OCI-LY1 (cell line): ENCODE data around the gene RNF214.

Experiments used
- H2AFZ ChIP-seq: fragments of 200-600 bp; sonication (generic), shearing (Covaris generic); 2 replicates; pipeline ENCODE4 v1.6.0; 2014; ENCODE audit warnings: antibody characterized with exemption, mild to moderate bottlenecking, low read length
- H3F3A ChIP-seq: fragments of 200-600 bp; sonication (generic), shearing (Covaris generic); 2 replicates; pipeline ENCODE4 v1.6.0; 2014; ENCODE audit warnings: mild to moderate bottlenecking, antibody characterized with exemption, low read length, moderate library complexity; ENCODE audit not compliant: insufficient read depth
- H3K27ac ChIP-seq: fragments of 200-600 bp; sonication (generic); 2 replicates; pipeline ENCODE4 v1.5.1; 2014; ENCODE audit warnings: low read length, mixed run types, mild to moderate bottlenecking, low read depth; ENCODE audit not compliant: poor library complexity, severe bottlenecking
- H3K27me3 ChIP-seq: fragments of 200-600 bp; sonication (generic); 2 replicates; pipeline ENCODE4 v1.6.0; 2014; ENCODE audit warnings: antibody characterized with exemption, mild to moderate bottlenecking, low read length, moderate library complexity; ENCODE audit not compliant: insufficient read depth
- H3K36me3 ChIP-seq: fragments of 200-600 bp; sonication (generic); 2 replicates; pipeline ENCODE4 v1.6.1; 2014; ENCODE audit warnings: mild to moderate bottlenecking, antibody characterized with exemption, low read length, moderate library complexity, mixed read lengths; ENCODE audit not compliant: insufficient read depth
- H3K4me1 ChIP-seq: fragments of 200-600 bp; sonication (generic); 2 replicates; pipeline ENCODE4 v1.5.1; 2014; ENCODE audit warnings: mild to moderate bottlenecking, low read length, moderate library complexity; ENCODE audit not compliant: insufficient read depth, severe bottlenecking
- H3K4me2 ChIP-seq: fragments of 200-600 bp; sonication (generic), shearing (Covaris generic); 2 replicates; pipeline ENCODE4 v1.6.1; 2014; ENCODE audit warnings: low read length
- H3K4me3 ChIP-seq: fragments of 200-600 bp; sonication (generic); 2 replicates; pipeline ENCODE4 v1.5.1; 2014; ENCODE audit warnings: low read length, low read depth, mild to moderate bottlenecking, mixed read lengths; ENCODE audit not compliant: poor library complexity, severe bottlenecking
- H3K79me2 ChIP-seq: fragments of 200-600 bp; shearing (Covaris generic); 2 replicates; pipeline ENCODE4 v1.6.1; 2016; ENCODE audit warnings: mixed run types, low read length, mixed read lengths; ENCODE audit not compliant: insufficient read depth
- H3K9ac ChIP-seq: fragments of 200-600 bp; sonication (generic), shearing (Covaris generic); 2 replicates; pipeline ENCODE4 v1.6.1; 2014; ENCODE audit warnings: mild to moderate bottlenecking, low read length, mixed read lengths
- H3K9me2 ChIP-seq: fragments of 200-600 bp; sonication (generic), shearing (Covaris generic); 2 replicates; pipeline ENCODE4 v1.6.1; 2014; ENCODE audit warnings: low read depth, mild to moderate bottlenecking, low read length, mixed read lengths
- H3K9me3 ChIP-seq: fragments of 200-600 bp; shearing (Covaris generic); 2 replicates; pipeline ENCODE4 v1.6.1; 2014; ENCODE audit warnings: low read length, mixed read lengths
- H4K20me1 ChIP-seq: fragments of 200-600 bp; sonication (generic), shearing (Covaris generic); 2 replicates; pipeline ENCODE4 v1.6.0; 2016; ENCODE audit warnings: mild to moderate bottlenecking, low read length; ENCODE audit not compliant: insufficient read depth
- CTCF ChIP-seq: fragments of 200-600 bp; sonication (generic), shearing (Covaris generic); IDR thresholded peaks from 2 replicates; pipeline ENCODE4 v1.5.1; 2017; ENCODE audit warnings: mild to moderate bottlenecking, antibody characterized with exemption, low read length, moderate library complexity, mixed read lengths
- EZH2 ChIP-seq: fragments of 200-600 bp; sonication (generic), shearing (Covaris generic); IDR thresholded peaks from 2 replicates; pipeline ENCODE4 v1.8.0; 2017; ENCODE audit warnings: borderline replicate concordance, mixed run types, mild to moderate bottlenecking, antibody characterized with exemption, low read length, moderate library complexity, mixed read lengths

RNF214 gene

GRCh38 chr11:117231842-117232091, 704 bp upstream of the RNF214 start, which contains the start of gene PCSK7:
Gene PCSK7 (minus strand): TSS chr11:117232073. CDS start chr11:117229844, 2,229 bp downstream.
- Histone ChIP-seq H3K27ac (peak within 1 kb of the TSS; percentile 77), H3K79me2 (peaks cover 7% of the 10 kb centered on the region; the same call in 1 of the 2 replicates)

GRCh38 chr11:117232911-117233409, 489 bp downstream of the RNF214 start:
- H3K27ac ChIP-seq: peak overlapping the region; percentile 72
- H3K9me2 ChIP-seq: no peaks in the 10 kb centered on the region
- no peak overlapping the region for H2AFZ ChIP-seq
- H3K4me1 ChIP-seq: peaks cover 31% of the 10 kb centered on the region
- H3F3A ChIP-seq: no peaks in the 10 kb centered on the region
- TF ChIP-seq CTCF (no peak), EZH2 (no peak)
- no peaks in the 10 kb centered on the region for H3K9me3 ChIP-seq
- peak overlapping the region; percentile 98 for H3K4me2 ChIP-seq
- H3K36me3 ChIP-seq: peaks cover 16% of the 10 kb centered on the region
- H3K27me3 ChIP-seq: no peaks in the 10 kb centered on the region
- peak overlapping the region; percentile 94 for H3K4me3 ChIP-seq
- peak overlapping the region; percentile 94 for H3K9ac ChIP-seq
- peaks cover 7% of the 10 kb centered on the region; the same call in 1 of the 2 replicates for H3K79me2 ChIP-seq
- H4K20me1 ChIP-seq: no peaks in the 10 kb centered on the region

More at GRCh38 chr11:117231842-117232091, 704 bp upstream of the RNF214 start, which contains the start of gene PCSK7:
- no peaks in the 10 kb centered on the region for H3F3A ChIP-seq
- peak within 1 kb of the TSS; percentile 98 for H3K4me2 ChIP-seq
- H3K4me1 ChIP-seq: peaks cover 31% of the 10 kb centered on the region
- TF ChIP-seq EZH2: no peak
- no peak for TF ChIP-seq CTCF
- no peaks in the 10 kb centered on the region for H3K9me3 ChIP-seq
- H3K9me2 ChIP-seq: no peaks in the 10 kb centered on the region
- H3K4me3 ChIP-seq: peak within 1 kb of the TSS; percentile 94
- H3K9ac ChIP-seq: peak within 1 kb of the TSS; percentile 94
- H4K20me1 ChIP-seq: no peaks in the 10 kb centered on the region
- H3K27me3 ChIP-seq: no peaks in the 10 kb centered on the region
- peaks cover 25% of the 10 kb centered on the region for H3K36me3 ChIP-seq
- no peak within 1 kb of the TSS; the same call in 1 of the 2 replicates for H2AFZ ChIP-seq

- Histone ChIP-seq H4K20me1 (no peaks in the 10 kb centered on the region), H3K9me3 (no peaks in the 10 kb centered on the region), H3F3A (no peaks in the 10 kb centered on the region), H3K4me2 (no peak overlapping the region), H2AFZ (no peak overlapping the region), H3K79me2 (no peaks in the 10 kb centered on the region), H3K36me3 (peaks cover 4% of the 10 kb centered on the region; the same call in 1 of the 2 replicates), H3K4me1 (peaks cover 11% of the 10 kb centered on the region), H3K9ac (no peak overlapping the region), H3K4me3 (no peak overlapping the region), H3K27me3 (no peaks in the 10 kb centered on the region), H3K27ac (no peak overlapping the region), H3K9me2 (no peaks in the 10 kb centered on the region)
- TF ChIP-seq EZH2 (no peak), CTCF (no peak)
Measured at GRCh38 chr11:117238221-117238620, 5.8 kb downstream of the RNF214 start.
